ENCODE measurements around the gene OXNAD1. TPM values are rescaled to one million over a fixed set of nuclear protein-coding genes. Genes with fewer than 3 reads are reported as not detected.

OXNAD1 gene
- total and polyA plus RNA-seq, 2 of the 13 experiments (the other 11 are each of a cell fraction or from before 2014, with no cell fraction given): 9.9 to 18.8 TPM

- TF ChIP-seq GATAD2A (CRISPR knock-in tag; IDR thresholded peaks at IDR 0.05) (no peak), ZNF20 (CRISPR knock-in tag; IDR thresholded peaks at IDR 0.05) (no peak), PAWR (CRISPR knock-in tag; IDR thresholded peaks at IDR 0.05; ENCODE audit: borderline replicate concordance) (no peak), ZNF564 (CRISPR knock-in tag; IDR thresholded peaks at IDR 0.05) (no peak), KDM5A (IDR thresholded peaks at IDR 0.05; ENCODE audit: borderline replicate concordance, low read length) (no peak)
Measured at GRCh38 chr3:16258177-16258576, 6.8 kb upstream of the OXNAD1 start (continued).

GRCh38 chr3:16258866-16259265 is 6.1 kb upstream of the OXNAD1 start:
- Histone ChIP-seq H2AFZ (ENCODE audit: low read length) (no peak overlapping the region), H3K4me1 (ENCODE audit: insufficient read depth, low read length) (peaks cover 26% of the 10 kb centered on the region), H3K36me3 (replicated peaks in 1 of 2; ENCODE audit: control insufficient read depth in 1 of 2, insufficient read depth in 2 of 2, low read length in 2 of 2) (peaks cover 1 to 26% of the 10 kb centered on the region in 2 experiments; a peak in 3 of 5 replicates), H4K20me1 (ENCODE audit: insufficient read depth, low read length) (no peaks in the 10 kb centered on the region), H3K27me3 (ENCODE audit: control insufficient read depth in 1 of 2, insufficient read depth in 2 of 2, low read length in 2 of 2) (no peaks in the 10 kb centered on the region), H3K27ac (ENCODE audit: extremely low read length, insufficient read depth, low read length) (no peak overlapping the region), H3K9ac (ENCODE audit: insufficient read depth, low read depth, low read length) (no peak overlapping the region), H3K4me3 (replicated peaks in 1 of 3; ENCODE audit: insufficient read depth in 1 of 3, low read depth in 2 of 3, low read length in 3 of 3) (no peak overlapping the region), H3K79me2 (ENCODE audit: insufficient read depth, low read length) (peaks cover 15% of the 10 kb centered on the region), H3K4me2 (ENCODE audit: low read depth, low read length) (no peak overlapping the region), H3K9me3 (ENCODE audit: low read length) (no peaks in the 10 kb centered on the region)
- TF ChIP-seq MYPOP (CRISPR knock-in tag; IDR thresholded peaks at IDR 0.05) (no peak), ZNF124 (CRISPR knock-in tag; IDR thresholded peaks at IDR 0.05) (no peak), KLF9 (CRISPR knock-in tag; IDR thresholded peaks at IDR 0.05; ENCODE audit: low read depth) (no peak), ZNF362 (CRISPR knock-in tag; IDR thresholded peaks at IDR 0.05; ENCODE audit: borderline replicate concordance) (no peak), MED1 (CRISPR knock-in tag; IDR thresholded peaks at IDR 0.05) (no peak), NKX3-1 (CRISPR knock-in tag; IDR thresholded peaks at IDR 0.05) (no peak), FOXO4 (CRISPR knock-in tag; conservative IDR thresholded peaks at IDR 0.05) (no peak), ZNF597 (CRISPR knock-in tag; IDR thresholded peaks at IDR 0.05) (no peak), GPBP1L1 (CRISPR knock-in tag; IDR thresholded peaks at IDR 0.05) (no peak)
- DNase-seq (ENCODE audit: low spot score): no peak
- intact Hi-C loops (cut with micrococcal nuclease; ENCODE audit: unreplicated experiment) (no loop called here), in situ Hi-C loops (cut with HindIII; ENCODE audit: extremely low pct_ligation_motif_present, low pct_unique_long_range_greater_than_20kb) (no loop called here)
- no TSS peak for BruUV-seq (replicated peaks)
- ChIA-PET POLR2A (no interaction called here), CTCF (ENCODE audit: low intra/inter-chr PET ratio, low total read pairs) (no interaction called here)
- no peak for FAIRE-seq
- no peak for ATAC-seq
- 85% methylated on average over 1 of the region's 1 CpG for WGBS (ENCODE audit: low lambda C conversion rate)

Data from HepG2 (cell line).